GM18870 (cell line): ENCODE results near the gene WARS2.

ENCODE experiments used
- ATAC-seq: cut with Tn5 transposase; IDR thresholded peaks from one replicate; pipeline ENCODE4 v1.9.1; 2021; ENCODE audit warnings: moderate library complexity; ENCODE audit not compliant: unreplicated experiment

WARS2 gene

DNA sequence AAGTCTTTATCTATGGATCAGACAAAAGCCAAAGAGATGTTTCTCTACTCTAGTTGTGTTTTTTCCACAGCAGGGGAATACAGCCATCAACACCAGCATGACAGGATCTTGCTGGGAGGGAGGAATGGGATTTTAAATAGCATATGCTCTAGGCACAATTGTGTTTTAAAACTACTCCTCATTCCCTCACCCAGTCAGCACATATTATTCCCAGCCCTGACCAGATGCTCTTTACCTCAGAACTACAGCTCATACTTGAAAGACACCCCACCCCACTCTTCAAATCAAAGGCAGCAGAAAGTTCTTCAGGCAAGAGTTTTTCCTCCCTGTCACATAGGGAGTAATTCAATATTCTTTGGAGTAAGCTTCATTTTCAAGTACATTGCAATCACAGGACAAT, 106.1 kb downstream of the WARS2 start:
- no peak for ATAC-seq

DNA sequence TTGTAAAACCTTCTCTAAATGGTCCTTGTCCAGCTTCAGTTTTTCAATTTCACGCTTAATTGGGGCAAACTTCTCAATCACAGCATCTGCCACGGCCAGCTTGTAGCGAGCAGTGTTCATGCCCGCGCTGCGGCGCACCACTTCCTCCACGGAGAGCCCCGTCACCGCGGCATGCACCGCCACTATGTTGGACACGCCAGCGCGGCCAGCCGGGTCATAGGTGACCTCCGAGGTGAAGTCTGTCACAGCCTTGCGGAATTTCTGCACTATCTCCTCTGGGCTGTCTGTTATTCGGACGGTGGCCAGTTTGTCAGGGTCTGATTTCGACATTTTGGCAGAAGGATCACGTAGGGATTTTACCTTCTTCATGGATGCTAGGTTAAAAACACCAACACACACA, 107.5 kb downstream of the WARS2 start:
- ATAC-seq = no peak

DNA sequence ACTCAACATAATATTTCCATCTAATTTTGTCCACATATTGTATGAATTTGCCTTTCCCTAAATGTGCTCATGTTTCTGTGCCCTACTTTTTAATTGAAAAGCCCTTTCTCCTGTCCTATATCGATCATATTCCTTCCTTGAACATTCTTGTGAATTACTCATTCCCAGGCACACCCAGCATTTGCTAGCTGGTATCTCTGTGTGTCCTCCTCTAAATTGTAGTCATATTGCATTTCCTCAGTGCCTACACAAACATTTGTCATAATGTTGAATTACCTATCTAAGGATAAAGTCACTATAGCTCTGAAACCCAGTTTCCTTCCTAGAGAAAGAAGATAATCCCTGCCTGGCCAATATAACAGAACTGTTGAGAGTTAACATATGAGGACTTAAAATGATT, 112.7 kb downstream of the WARS2 start:
- no peak for ATAC-seq

DNA sequence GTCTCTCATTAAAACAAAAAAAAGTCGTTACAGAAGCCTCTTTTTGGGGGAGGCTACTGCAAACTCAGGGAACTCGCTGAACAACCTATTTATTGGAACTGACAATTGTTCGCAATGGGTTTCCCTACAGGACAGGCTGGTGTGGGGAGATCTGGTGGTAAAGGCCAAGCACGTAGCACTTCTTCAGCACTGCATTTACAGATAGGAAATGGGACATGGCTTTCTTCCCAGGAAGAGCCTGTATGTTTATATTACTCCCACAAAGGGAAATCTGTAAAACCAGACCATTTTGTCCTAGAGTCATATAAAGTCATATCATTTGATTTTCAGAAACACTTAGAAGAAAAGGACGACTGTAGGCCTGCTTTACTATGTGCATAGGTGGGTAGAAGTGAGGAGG, 113.5 kb downstream of the WARS2 start:
- ATAC-seq = no peak

DNA sequence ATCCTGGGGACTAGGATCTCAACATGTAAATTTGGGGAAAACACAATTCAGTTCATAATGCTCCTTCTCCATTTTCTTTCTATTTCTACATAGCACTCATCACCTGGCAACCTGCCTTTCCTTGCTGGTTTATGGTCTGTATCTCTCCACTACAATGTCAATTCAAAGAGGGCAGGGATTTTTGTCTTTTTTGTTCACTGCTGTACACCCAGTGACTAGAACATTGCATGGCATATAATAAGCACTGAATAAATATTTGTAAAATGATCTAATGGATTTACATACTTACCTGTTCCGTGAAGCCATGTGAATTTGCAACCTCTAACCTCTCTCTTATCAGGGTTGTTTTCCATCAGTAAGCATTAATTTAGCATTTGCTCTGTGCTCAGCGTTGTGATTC, 124.9 kb downstream of the WARS2 start:
- no peak for ATAC-seq

DNA sequence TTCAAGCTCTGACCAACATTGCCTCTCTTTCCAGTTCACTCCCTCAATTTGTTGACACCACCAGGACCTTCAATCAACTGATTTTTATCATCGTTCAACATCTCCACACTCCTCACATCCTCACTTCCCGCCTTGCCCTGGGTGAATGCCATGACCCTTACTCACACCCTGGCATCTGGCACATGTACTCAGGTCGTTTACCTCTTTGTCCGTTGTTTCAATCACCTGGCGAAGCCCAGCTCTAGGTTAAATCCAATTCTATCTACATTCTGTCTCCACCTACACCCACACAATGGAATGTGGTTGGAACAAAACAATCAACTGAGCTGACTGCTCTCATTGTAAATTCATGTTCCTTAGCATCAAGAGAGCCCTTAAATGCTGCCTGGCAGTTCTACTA, 128.1 kb downstream of the WARS2 start:
- ATAC-seq = no peak

DNA sequence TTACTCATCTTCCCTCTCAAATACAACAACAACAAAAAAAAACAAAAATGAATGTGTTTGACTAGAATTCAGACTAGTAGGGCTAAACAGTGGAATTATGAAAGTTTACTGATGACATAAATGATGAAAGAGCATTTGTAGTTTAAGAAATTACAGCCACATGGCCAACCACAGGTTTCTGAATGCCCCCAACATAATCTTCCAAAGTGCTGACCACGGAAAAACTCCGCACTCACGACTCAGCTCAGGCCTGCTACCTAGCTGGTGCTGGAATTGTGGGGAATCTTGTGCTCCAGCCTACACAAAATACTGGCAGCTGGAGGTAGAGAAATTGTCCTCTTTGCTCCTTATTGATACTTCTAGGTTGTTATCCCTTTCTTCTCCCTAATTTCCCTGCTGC, 128.7 kb downstream of the WARS2 start:
- no peak for ATAC-seq

DNA sequence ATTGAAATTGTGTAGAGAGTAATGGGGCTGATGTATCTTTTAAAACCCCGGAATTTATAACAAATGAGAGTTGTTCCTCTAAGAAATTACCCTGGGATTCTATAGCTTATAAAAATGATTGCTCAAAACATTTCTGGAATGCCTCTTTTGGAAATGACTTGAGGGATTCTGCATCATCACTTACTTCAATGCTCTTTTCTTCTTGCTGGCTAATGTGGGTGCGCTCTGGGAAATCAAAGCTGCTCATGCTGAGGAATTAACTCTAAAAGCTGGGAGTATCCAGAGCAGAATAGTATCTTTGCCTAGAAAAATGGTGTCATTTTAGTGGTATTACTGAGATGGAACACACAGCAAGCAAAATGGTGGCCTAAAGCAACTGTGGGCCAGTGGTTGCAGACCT, 129.3 kb downstream of the WARS2 start:
- no peak for ATAC-seq

DNA sequence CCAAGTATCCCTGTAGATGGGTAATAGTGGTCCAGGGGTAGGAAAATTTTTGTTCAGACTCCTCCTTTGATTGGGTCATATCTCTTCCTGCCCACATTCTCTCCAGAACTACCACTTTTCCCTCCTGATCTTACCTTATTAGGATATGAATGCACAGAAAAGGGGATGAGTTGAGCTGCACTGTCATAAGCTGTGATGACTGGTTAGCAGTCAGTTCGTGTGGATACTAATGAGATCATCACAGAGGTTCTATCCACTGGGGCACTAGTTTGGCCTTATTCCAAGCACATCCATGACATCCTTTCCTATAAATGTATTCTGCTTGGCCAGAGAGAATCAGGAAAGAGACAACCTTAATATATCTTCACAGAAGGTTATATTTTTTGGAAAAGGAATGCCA, 130.3 kb downstream of the WARS2 start:
- ATAC-seq = no peak

DNA sequence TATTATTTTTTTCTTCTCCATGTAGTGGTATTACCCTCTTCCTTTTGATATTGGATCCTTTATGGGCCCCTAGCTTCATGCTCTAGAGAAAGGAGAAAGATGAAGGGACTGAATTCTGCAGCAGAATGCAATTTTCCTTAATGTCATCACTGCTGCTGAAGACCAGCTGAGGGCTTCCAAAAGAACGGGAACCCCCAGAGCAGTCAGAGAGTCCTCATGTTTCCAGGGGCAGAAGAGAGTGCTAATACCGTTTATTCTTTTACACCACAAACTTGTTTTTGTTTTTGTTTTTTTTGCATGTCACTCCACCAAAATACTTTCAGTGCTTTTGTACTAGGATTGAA, 131.2 kb downstream of the WARS2 start:
- no peak for ATAC-seq

DNA sequence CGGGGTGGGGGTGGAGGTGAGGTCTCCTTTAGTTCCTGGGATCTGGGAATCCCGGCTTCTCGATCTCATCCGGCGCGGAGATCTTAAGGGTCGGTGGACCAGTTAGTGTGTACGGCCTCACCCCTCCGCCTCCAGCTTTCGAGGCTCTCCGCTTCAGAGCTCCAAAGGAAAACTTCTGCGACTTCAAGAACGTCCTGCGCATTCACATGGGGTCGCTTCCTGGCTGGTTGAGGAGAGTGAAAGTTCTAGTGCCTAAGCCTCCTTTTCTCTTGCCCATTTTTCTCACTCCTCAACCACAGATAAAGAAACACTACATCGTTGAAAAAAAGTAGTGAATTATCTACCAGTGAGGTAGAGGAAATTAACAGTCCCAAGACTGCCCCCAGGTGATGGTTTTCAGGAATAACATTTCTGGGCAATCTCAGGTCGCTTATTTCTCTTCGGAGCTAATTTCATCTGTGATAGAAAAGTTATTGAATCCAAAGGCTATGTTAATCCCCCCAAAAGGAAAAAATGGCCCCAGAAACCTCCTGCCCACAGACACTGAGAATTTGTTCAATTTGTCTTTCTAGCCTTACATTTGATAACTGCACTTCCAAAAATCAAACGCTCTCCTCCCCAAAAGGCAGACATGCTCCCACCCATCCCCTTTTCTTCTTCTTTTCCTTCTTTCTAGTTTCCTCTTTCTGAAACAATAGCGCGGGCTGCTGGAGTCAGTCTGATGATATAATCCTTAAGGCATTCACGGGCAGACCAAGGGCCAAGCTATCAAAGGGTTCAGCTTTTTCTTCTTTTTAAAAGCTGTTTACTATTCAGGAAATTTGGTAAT, 131.8 kb downstream of the WARS2 start:
- ATAC-seq = no peak

DNA sequence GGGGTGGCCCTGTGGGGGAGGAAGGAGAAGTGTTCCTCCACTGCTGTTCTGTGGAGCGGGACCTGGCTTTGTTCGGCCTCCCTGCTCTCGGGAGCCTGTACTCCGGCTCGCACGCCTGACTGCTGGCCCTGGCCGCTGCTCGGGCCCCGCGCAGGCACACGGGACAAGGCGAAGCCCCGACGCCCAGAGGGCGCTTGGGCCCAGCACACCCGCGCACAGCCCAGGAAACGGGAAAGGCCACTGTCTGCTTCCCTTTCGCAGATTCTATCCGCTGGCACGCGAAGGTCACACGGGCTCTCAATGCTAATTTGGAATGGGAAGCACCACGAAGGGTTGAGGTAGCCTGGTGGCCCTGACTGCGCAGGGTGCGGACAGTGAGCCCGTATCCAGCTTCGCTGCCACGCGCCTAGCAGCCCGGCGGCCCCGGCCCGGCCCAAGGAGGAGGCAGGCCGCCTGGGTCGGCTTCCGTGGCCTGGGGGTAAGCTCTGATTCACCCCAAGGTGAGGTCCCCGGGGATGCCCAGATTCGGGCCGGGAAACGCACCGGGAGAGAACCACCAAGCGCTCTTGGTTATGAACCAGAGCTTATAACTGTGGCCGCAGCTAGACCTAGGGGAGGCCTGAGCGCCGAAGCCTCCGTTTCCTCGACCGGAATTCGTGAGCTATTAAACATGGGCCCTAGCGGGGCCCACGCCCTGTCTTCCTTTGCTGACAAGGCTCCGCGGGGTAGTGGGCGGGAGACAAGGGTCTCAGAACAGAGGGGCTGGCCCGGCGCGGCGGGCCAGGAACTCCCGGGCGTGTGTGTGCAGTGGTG, 132.6 kb downstream of the WARS2 start:
- ATAC-seq = no peak

DNA sequence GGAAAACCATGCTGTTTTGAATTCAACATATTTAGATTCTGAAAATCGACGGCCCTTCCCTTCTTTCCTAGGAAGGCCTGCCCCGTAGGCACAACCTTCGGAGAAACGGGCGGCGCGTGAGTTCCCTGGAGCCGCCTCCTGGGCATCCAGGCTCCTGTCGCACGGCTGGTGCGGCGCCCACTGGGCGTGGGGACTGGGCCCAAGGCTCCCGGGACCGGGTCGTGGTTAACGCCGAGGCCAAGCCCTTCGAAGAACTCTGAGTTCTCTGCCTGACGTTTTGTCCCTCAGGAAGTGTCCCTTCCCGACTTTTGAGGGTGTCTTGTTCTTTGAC, 133.1 kb downstream of the WARS2 start:
- ATAC-seq = no peak

DNA sequence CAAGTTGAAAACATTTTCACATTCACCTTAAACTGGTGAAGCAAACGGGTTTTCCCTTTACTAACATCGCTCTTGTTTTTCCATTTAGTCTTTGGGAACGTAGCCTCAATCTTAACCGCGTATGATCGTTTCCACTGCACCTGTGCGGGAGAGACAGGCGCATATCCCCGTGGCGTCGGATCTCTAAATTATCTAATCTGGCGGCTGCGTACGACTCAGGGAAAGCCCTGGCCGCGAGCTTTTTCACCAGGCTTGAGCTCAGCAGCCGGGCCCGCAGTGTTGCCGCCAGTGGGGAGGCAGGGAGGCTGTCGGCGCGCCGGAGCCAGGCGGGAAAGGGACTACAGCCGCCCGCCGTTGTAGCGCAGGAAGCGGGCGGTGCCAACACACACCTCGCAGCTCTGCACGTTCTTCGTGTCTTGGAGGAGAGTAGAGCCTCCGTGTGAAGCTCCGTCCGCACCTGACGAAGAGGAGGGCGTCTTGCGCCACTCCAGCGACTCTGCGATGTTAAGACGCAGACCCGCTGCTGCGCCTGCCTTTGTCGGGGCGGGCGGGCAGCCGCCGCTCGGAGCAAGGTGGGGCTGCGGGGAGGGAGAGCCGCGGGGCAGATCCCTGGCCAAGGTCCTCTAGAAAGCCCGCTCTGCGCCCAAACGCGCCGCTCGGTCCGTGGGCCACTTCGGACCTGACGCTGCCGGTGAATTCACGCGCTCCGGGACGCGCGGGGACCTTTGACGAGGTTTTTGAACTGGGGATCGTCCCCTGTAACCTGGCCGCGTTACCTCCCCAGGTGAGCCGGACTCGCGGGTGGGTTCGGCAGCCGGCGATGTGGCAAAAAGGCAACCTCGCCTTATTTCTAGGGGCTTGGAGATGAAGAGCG, 133.8 kb downstream of the WARS2 start:
- no peak for ATAC-seq

DNA sequence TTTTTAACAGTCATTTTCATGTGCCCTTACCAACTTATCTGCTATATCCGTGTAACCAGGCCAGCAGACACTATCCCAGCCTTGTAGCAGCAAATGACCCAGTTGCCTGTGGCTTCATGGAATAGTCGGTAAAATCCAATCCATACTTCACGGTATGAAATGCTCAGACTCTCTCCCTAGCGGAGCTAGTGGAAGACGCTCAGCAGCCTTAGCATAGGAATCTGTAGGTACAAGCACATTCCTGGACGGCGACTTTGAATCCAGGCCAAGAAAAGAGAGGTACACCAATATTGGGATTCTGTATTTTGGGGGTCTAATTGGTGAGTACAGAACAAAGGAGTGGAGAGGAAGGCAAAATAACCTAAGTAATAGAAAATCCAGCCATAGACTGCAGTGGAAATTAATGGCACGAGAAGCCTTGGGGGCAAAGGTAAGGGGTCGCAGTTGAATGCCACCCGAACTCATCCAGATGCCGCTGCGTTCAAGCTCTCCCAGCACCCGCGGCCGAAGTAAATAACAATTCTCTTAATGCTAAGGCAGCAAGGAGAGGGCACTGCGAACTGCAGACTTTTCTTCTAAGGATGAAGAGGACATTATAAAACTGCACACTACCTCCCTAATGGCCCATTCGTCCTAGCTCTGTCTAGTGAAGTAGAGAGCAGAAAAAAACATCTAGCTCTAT, 134.6 kb downstream of the WARS2 start:
- ATAC-seq = no peak

DNA sequence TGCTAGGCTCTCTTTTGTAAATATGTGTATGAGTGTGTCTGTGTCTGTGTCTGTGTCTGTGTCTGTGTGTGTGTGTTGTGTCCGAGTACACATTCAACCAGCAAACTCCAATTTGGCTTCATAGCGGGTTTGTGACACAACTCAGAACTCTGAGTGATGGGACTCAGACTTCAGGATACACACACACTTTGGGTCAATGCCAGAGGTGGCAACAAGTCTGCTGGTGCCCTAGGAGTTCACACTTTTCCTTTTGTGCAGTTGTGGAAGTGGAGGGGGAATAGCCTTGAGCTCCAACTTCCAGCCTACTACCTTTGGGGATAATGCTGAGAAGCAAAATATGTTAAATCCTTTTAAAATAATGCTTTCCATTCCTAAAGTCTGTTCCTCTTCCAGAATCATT, 135.7 kb downstream of the WARS2 start:
- ATAC-seq = no peak

DNA sequence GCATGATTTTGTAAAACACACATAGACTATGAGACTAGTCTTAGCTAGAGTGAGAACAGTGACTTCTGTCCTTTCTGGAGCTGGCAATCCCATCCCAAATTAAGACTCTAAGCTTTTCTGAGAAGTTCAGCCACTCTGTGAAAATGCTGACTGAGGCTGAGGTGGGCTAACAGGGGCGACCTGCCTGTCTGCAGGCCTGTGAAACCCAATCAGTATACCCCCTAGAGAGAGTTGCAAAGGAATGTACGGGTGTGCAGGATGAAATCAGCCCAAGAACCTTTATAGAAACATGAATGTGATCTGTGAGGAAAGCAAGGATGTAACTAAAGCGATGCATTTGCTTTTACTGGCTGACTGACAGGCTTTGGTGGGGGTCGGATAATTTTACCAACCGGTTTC, 136.3 kb downstream of the WARS2 start:
- ATAC-seq = no peak

DNA sequence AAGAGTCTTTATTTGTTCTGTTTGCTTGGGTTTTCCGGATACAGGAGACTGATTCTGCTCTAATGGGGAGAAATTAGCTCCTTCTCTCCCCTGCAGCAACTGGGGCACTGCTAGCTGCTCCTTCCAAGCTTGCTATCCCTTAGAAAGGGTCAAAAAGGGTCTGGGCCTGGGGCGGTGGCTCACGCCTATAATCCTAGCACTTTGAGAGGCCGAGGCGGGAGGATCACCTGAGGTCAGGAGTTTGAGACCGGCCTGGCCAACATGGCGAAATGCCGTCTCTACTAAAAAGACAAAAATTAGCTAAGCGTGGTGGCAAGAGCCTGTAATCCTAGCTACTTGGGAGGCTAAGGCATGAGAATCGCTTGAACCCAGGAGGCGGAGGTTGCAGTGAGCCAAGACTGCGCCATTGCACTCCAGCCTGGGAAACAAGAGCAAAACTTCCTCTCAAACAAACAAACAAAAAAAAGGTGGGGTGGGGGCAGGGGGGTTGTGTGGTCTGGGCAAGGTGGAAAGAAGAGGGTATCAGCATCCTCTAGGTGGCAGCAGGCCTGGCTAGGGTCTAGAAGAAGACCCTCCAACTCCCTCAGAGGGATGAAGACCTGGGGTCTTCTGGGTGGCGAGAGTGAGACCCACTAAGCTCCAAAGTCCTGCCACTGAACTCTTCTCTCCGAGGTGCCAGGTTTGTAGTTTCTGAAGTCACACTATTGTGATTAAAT, 136.9 kb downstream of the WARS2 start:
- ATAC-seq = no peak

DNA sequence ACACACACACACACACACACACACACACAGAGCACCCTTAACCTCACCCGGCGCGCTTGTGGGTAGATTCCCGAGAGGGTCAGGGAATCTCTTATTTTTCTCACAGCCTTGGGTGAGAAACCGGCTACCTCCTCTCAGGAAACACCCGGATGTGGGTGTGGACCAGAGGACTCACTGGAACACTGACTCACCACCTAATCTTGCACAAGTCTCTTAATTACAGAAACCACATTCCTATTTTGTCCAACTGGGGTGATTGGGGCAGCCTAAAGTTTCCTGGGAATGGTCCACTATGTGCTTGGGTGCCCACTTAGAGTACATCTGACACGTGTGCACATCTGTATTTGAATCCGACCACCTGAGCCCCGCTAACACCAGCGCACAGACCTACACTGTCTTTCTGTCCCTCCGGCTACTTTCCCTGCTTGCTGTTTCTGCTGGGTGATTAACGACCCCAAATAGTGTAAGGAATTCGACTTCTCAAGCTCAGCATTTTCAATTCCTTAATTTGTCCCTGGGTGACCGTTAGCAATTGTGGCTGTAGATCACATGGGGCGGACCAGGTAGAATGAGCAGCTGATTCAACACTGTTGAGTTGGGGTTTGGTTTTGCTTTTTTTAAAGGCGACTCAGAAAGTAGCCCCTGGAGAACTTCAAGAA, 138.3 kb downstream of the WARS2 start:
- no peak for ATAC-seq
